GM12878 (cell line): Measurements from ENCODE around the gene KLHDC1. TPM values are rescaled to one million over a fixed set of nuclear protein-coding genes. Genes with fewer than 3 reads are reported as not detected.

Source experiments
- ATAC-seq: fragments of 200-7000 bp; cut with Tn5 transposase; 3 replicates; pipeline ENCODE4 v1.9.1; 2020; ENCODE audit warnings: mild to moderate bottlenecking, moderate library complexity
- BruUV-seq: library from RNA; stranded (reverse); fragments of 400-500 nt; replicated peaks from 2 replicates; lab custom pipeline; 2021; lab: Mats Ljungman, UMichigan
- CTCF ChIA-PET: fragments of 300-600 bp; sonication (Branson Sonifier 250); formaldehyde crosslinking; extraction: SDS; loops from one replicate; lab custom pipeline; 2021; ENCODE audit warnings: inconsistent platforms; lab: Yijun Ruan, JAX
- POLR2A ChIA-PET: fragments of 350-600 bp; formaldehyde crosslinking; extraction: SDS; loops from one replicate; lab custom pipeline; 2021; ENCODE audit warnings: inconsistent platforms; lab: Charles Lee
- RAD21 ChIA-PET: fragments of 300-600 bp; sonication (Branson Sonifier 250); formaldehyde crosslinking; loops from one replicate; lab custom pipeline; 2023; ENCODE audit warnings: antibody characterized with exemption; ENCODE audit not compliant: unreplicated experiment; lab: Charles Lee
- SMC1A ChIA-PET: fragments of 300-600 bp; sonication (Branson Sonifier 250); formaldehyde crosslinking; loops from one replicate; lab custom pipeline; 2023; ENCODE audit not compliant: unreplicated experiment, uncharacterized antibody; lab: Charles Lee
- DNase-seq: peaks from one replicate; pipeline ENCODE4 v3.0.0-alpha.2; 2011; ENCODE audit warnings: low read depth, low spot score
- FAIRE-seq: peaks from 3 replicates; lab custom pipeline; 2011; peaks lifted over from hg19 to GRCh38; lab: Jason Lieb, UNC
- H2AFZ ChIP-seq: 2 replicates; pipeline ENCODE4 v1.6.0; 2011; ENCODE audit warnings: low read depth, low read length, control low read depth; ENCODE audit not compliant: control insufficient read depth
- H3K27ac ChIP-seq: 2 replicates; pipeline ENCODE4 v1.5.1; 2011; ENCODE audit warnings: control low read depth; ENCODE audit not compliant: control insufficient read depth, insufficient read depth
- H3K27me3 ChIP-seq, 2 experiments: replicated peaks in 1 of 2; 2 replicates each; pipeline versions ENCODE4 v1.6.0 to v1.6.1; 2011; ENCODE audit warnings: low read length in 1 of 2; ENCODE audit not compliant: control insufficient read depth in 2 of 2, insufficient read depth in 2 of 2
- H3K36me3 ChIP-seq, 2 experiments: 2 replicates each; pipeline ENCODE4 v1.5.1; 2011; ENCODE audit warnings: low read length in 1 of 2; ENCODE audit not compliant: control insufficient read depth in 2 of 2, insufficient read depth in 2 of 2
- H3K4me1 ChIP-seq: 2 replicates; pipeline ENCODE4 v1.6.1; 2011; ENCODE audit warnings: mild to moderate bottlenecking, low read length, moderate library complexity, mixed read lengths; ENCODE audit not compliant: control insufficient read depth, insufficient read depth
- H3K4me2 ChIP-seq: 2 replicates; pipeline ENCODE4 v1.6.0; 2011; ENCODE audit warnings: control low read depth; ENCODE audit not compliant: control insufficient read depth, insufficient read depth
- H3K4me3 ChIP-seq: fragments of 200-600 bp; sonication (generic); 2 replicates; pipeline ENCODE4 v1.5.1; 2016
- H3K79me2 ChIP-seq: 2 replicates; pipeline ENCODE4 v1.6.0; 2011; ENCODE audit warnings: low read length; ENCODE audit not compliant: control insufficient read depth, insufficient read depth
- H3K9ac ChIP-seq: 2 replicates; pipeline ENCODE4 v1.8.0; 2011; ENCODE audit warnings: low read length, control low read depth, mixed read lengths; ENCODE audit not compliant: control insufficient read depth, insufficient read depth
- H3K9me3 ChIP-seq: replicated peaks from 3 replicates; pipeline ENCODE4 v1.5.1; 2011; ENCODE audit warnings: mild to moderate bottlenecking, low read length; ENCODE audit not compliant: control insufficient read depth, insufficient read depth
- H4K20me1 ChIP-seq: 2 replicates; pipeline ENCODE4 v1.6.0; 2011; ENCODE audit not compliant: control insufficient read depth, insufficient read depth
- BACH1 ChIP-seq: fragments of 450-650 bp; IDR thresholded peaks from 2 replicates; pipeline ENCODE4 v1.6.1; 2017; ENCODE audit warnings: mild to moderate bottlenecking, borderline replicate concordance
- CEBPB ChIP-seq, 2 experiments: fragments of 150-350 bp in 1 of 2; IDR thresholded peaks; 2 replicates each; pipeline ENCODE4 v1.6.1; 2012 to 2014; ENCODE audit warnings: low read depth in 2 of 2, low read length in 2 of 2, borderline replicate concordance in 1 of 2, inconsistent platforms in 1 of 2
- CREB1 ChIP-seq: IDR thresholded peaks from 2 replicates; pipeline ENCODE4 v1.6.1; 2012; ENCODE audit warnings: low read depth, mild to moderate bottlenecking, inconsistent platforms
- EZH2 ChIP-seq: IDR thresholded peaks from 2 replicates; pipeline ENCODE4 v1.6.1; 2012; ENCODE audit warnings: low read depth, mild to moderate bottlenecking, control low read depth, inconsistent platforms, low read length, borderline replicate concordance; ENCODE audit not compliant: control insufficient read depth
- IKZF2 ChIP-seq, 2 experiments: fragments of 450-650 bp; IDR thresholded peaks; 2 replicates each; pipeline ENCODE4 v1.6.1; 2017; ENCODE audit warnings: mild to moderate bottlenecking in 2 of 2, moderate library complexity in 2 of 2
- NR2F1 ChIP-seq: fragments of 450-650 bp; conservative IDR thresholded peaks from 2 replicates; pipeline ENCODE4 v1.6.1; 2017; ENCODE audit warnings: mild to moderate bottlenecking
- SKIL ChIP-seq: fragments of 450-650 bp; IDR thresholded peaks from 2 replicates; pipeline ENCODE4 v1.6.1; 2017; ENCODE audit warnings: mild to moderate bottlenecking, low read depth, inconsistent platforms; ENCODE audit not compliant: poor library complexity, severe bottlenecking
- SMAD1 ChIP-seq: fragments of 450-650 bp; IDR thresholded peaks from 2 replicates; pipeline ENCODE4 v1.6.1; 2018; ENCODE audit warnings: mild to moderate bottlenecking, low read depth; ENCODE audit not compliant: partially characterized antibody
- SMARCA5 ChIP-seq: fragments of 450-650 bp; IDR thresholded peaks from 2 replicates; pipeline ENCODE4 v1.6.1; 2017; ENCODE audit warnings: mild to moderate bottlenecking
- SP1 ChIP-seq: IDR thresholded peaks from one replicate; pipeline ENCODE4 v1.6.1; 2011; ENCODE audit warnings: low read depth, low read length
- ZBTB4 ChIP-seq: fragments of 450-650 bp; formaldehyde crosslinking; IDR thresholded peaks from 2 replicates; pipeline ENCODE4 v1.4.0; 2022; ENCODE audit warnings: mild to moderate bottlenecking, moderate library complexity
- ZBTB40 ChIP-seq: fragments of 450-650 bp; IDR thresholded peaks from 2 replicates; pipeline ENCODE4 v1.6.1; 2016; ENCODE audit warnings: mild to moderate bottlenecking, moderate library complexity, borderline replicate concordance
- ZNF274 ChIP-seq: IDR thresholded peaks from one replicate; pipeline ENCODE4 v1.8.0; 2011; ENCODE audit not compliant: insufficient read length, insufficient read depth
- WGBS: methylation state at CpG from one replicate; pipeline ENCODE4 v1.1.6; 2016; ENCODE audit warnings: low lambda C conversion rate; ENCODE audit not compliant: insufficient replicate concordance, insufficient coverage; ENCODE audit errors: missing lambda C conversion rate; 5-methylcytosine and 5-hydroxymethylcytosine counted together
- in situ Hi-C: fragments of 300-500 bp; cut with MboI; formaldehyde crosslinking; loops from 9 replicates; pipeline ENCODE4 v1.14.3; 2018; ENCODE audit warnings: mixed read lengths
- intact Hi-C: fragments of 100-400 bp; cut with micrococcal nuclease; formaldehyde crosslinking; loops from one replicate; pipeline ENCODE4 v1.14.2; 2022; ENCODE audit not compliant: unreplicated experiment
- polyA plus RNA-seq, 11 experiments: library from polyadenylated mRNA; depleted of rRNA in 4 of 11; unstranded in 6 of 11; stranded (reverse) in 5 of 11; fragments of >200 nt; fragmentation: Nextera tagmentation in 4 of 11; fragmentation: Illumina TruSeq in 1 of 11; extraction: Ambion mirVana in 4 of 11; extraction: Trizol in 1 of 11; gene quantifications; 1 replicate in 1 of 11; 2 replicates in 10 of 11; pipeline versions ENCODE4 v1.2.1 to v1.2.3, GENCODE V29; 2011 to 2016; ENCODE audit warnings: inconsistent platforms in 2 of 11, missing spikeins in 2 of 11, low read depth in 1 of 11
- total RNA-seq, 4 experiments: library from RNA; depleted of rRNA in 3 of 4; stranded (reverse); fragments of >200 nt in 3 of 4; fragmentation: Illumina TruSeq in 1 of 4; extraction: Trizol in 1 of 4; gene quantifications; 2 replicates each; pipeline versions ENCODE4 v1.2.1 to v1.2.3, GENCODE V29; 2013 to 2021

Gene KLHDC1
- total and polyA plus RNA-seq, 10 of the 15 experiments (the other 5 are each of a cell fraction or from before 2014, with no cell fraction given), result 0.22 to 0.98 (median 0.55) TPM

GRCh38 chr14:49688701-49689030, 4.3 kb upstream of the KLHDC1 start:
- Histone ChIP-seq H3K27ac (no peak overlapping the region), H3K4me1 (peaks cover 4% of the 10 kb centered on the region), H3K4me3 (no peak overlapping the region), H3K9me3 (no peaks in the 10 kb centered on the region), H4K20me1 (no peaks in the 10 kb centered on the region), H3K36me3 (no peaks in the 10 kb centered on the region), H2AFZ (peak overlapping the region; percentile 93), H3K79me2 (peaks cover 14% of the 10 kb centered on the region), H3K27me3 (no peaks in the 10 kb centered on the region), H3K9ac (no peak overlapping the region), H3K4me2 (no peak overlapping the region; the same call in 1 of the 2 replicates)
- in situ Hi-C loops (no loop called here), intact Hi-C loops (loop anchor here (2.0 kb wide), 1 partner anchor 54 kb away; the partner anchor contains the start of gene DNAAF2)
- 97% methylated on average over 8 of the region's 8 CpGs for WGBS
- ChIA-PET SMC1A (interaction anchor here (0.9 to 1.7 kb wide), 3 partner anchors 28 to 80 kb away, joined by 3 to 4 read pairs (median 3); no protein-coding TSS in a partner anchor), POLR2A (interaction anchor here (0.6 to 2.5 kb wide), 4 partner anchors 10 to 80 kb away, joined by 3 to 9 read pairs (median 5); partner anchors contain the start of gene KLHDC2), RAD21 (interaction anchor here (0.9 to 1.3 kb wide), 3 partner anchors 14 to 94 kb away, joined by 3 read pairs; no protein-coding TSS in a partner anchor), CTCF (interaction anchor here (0.9 to 1.3 kb wide), 4 partner anchors 17 to 191 kb away, joined by 3 to 4 read pairs (median 3); no protein-coding TSS in a partner anchor)
- no peak for ATAC-seq
- no peak for FAIRE-seq
- DNase-seq, result no peak
- TF ChIP-seq NR2F1, result no peak
- no peak for TF ChIP-seq CREB1
- TF ChIP-seq CEBPB (IDR thresholded peaks at IDR 0.05; ENCODE audit: borderline replicate concordance in 1 of 2, low read depth in 2 of 2, low read length in 2 of 2), result no peak
- no peak for TF ChIP-seq ZBTB40
- TF ChIP-seq ZNF274, result no peak
- no peak for TF ChIP-seq EZH2
- TF ChIP-seq SKIL, result no peak
- TF ChIP-seq BACH1, result no peak
- TF ChIP-seq SMAD1, result no peak
- TF ChIP-seq ZBTB4 (CRISPR knock-in tag), result no peak
- TF ChIP-seq SMARCA5, result no peak
- no peak for TF ChIP-seq SP1
- TF ChIP-seq IKZF2 (IDR thresholded peaks at IDR 0.05), result no peak
- BruUV-seq, result no TSS peak
